Breast epithelium (tissue), 3 donors: Measurements from ENCODE around the gene PTPRK.

Experiments
- CTCF ChIP-seq, 3 donors: fragments of 450-650 bp; IDR thresholded peaks; one replicate each; pipeline ENCODE4 v1.5.1; 2016 to 2017; ENCODE audit warnings: antibody characterized with exemption in 3 of 3, mild to moderate bottlenecking in 3 of 3, moderate library complexity in 3 of 3
- POLR2A ChIP-seq: fragments of 450-650 bp; IDR thresholded peaks from one replicate; pipeline ENCODE4 v1.6.1; 2016; ENCODE audit warnings: antibody characterized with exemption, mild to moderate bottlenecking, moderate library complexity

GRCh38 chr6:128071212-128071611, 449.2 kb downstream of the PTPRK start:
- no peak for TF ChIP-seq CTCF (IDR thresholded peaks at IDR 0.05)
- TF ChIP-seq POLR2A, result no peak
